Panc1 (cell line): ENCODE measurements around the gene CDH13. TPM values are rescaled to one million over a fixed set of nuclear protein-coding genes. Genes with fewer than 3 reads are reported as not detected.

Experiments
- ATAC-seq: fragments of 200-7000 bp; cut with Tn5 transposase; 2 replicates; pipeline ENCODE4 v1.9.1; 2020; ENCODE audit warnings: mild to moderate bottlenecking, moderate library complexity
- BruUV-seq: library from RNA; stranded (reverse); fragments of 400-500 nt; replicated peaks from 2 replicates; lab custom pipeline; 2021; lab: Mats Ljungman, UMichigan
- CTCF ChIA-PET: fragments of 300-600 bp; sonication (Branson Sonifier 250); formaldehyde crosslinking; loops from one replicate; lab custom pipeline; 2022; ENCODE audit warnings: antibody characterized with exemption; lab: Charles Lee
- POLR2A ChIA-PET: fragments of 300-600 bp; sonication (Branson Sonifier 250); formaldehyde crosslinking; loops from one replicate; lab custom pipeline; 2022; ENCODE audit warnings: antibody characterized with exemption; lab: Charles Lee
- DNase-seq: peaks from one replicate; pipeline ENCODE4 v3.0.0-alpha.2; 2010; ENCODE audit warnings: low read depth, low spot score
- H3K27ac ChIP-seq: 2 replicates; pipeline ENCODE4 v1.5.1; 2011; ENCODE audit warnings: mild to moderate bottlenecking, low read length, inconsistent platforms
- H3K27me3 ChIP-seq: fragments of 200-500 bp; sonication (Bioruptor generic); 2 replicates; pipeline ENCODE4 v1.6.0; 2014; ENCODE audit warnings: low read length, inconsistent platforms; ENCODE audit not compliant: control insufficient read depth, insufficient read depth
- H3K36me3 ChIP-seq: fragments of 200-500 bp; sonication (Bioruptor generic); 2 replicates; pipeline ENCODE4 v1.5.1; 2014; ENCODE audit warnings: inconsistent platforms, mild to moderate bottlenecking, low read length, moderate library complexity; ENCODE audit not compliant: control insufficient read depth, insufficient read depth
- H3K4me1 ChIP-seq: 2 replicates; pipeline ENCODE4 v1.5.1; 2011; ENCODE audit warnings: inconsistent platforms, mild to moderate bottlenecking, low read length, moderate library complexity; ENCODE audit not compliant: control insufficient read depth, insufficient read depth
- H3K4me3 ChIP-seq, 2 experiments: 2 replicates each; pipeline ENCODE4 v1.5.1; 2011 to 2012; ENCODE audit warnings: low read depth in 2 of 2, low read length in 2 of 2, mild to moderate bottlenecking in 2 of 2, inconsistent platforms in 1 of 2, moderate library complexity in 1 of 2
- H3K9me3 ChIP-seq: fragments of 200-500 bp; sonication (Bioruptor generic); 2 replicates; pipeline ENCODE4 v1.5.1; 2014; ENCODE audit warnings: low read depth, mild to moderate bottlenecking, inconsistent platforms, low read length, moderate library complexity; ENCODE audit not compliant: control insufficient read depth, insufficient read depth
- POLR2AphosphoS5 ChIP-seq: IDR thresholded peaks from 2 replicates; pipeline ENCODE4 v1.6.1; 2012; ENCODE audit warnings: mild to moderate bottlenecking, low read depth, low read length, moderate library complexity
- SIN3A ChIP-seq: IDR thresholded peaks from 2 replicates; pipeline ENCODE4 v1.6.1; 2012; ENCODE audit warnings: low read depth, mild to moderate bottlenecking, low read length, moderate library complexity, borderline replicate concordance; ENCODE audit not compliant: insufficient read depth
- TCF7L2 ChIP-seq: IDR thresholded peaks from 2 replicates; pipeline ENCODE4 v1.6.1; 2011; ENCODE audit warnings: mild to moderate bottlenecking, low read depth, low read length, inconsistent platforms
- in situ Hi-C: cut with HindIII; loops from 2 replicates; pipeline ENCODE4 v1.10.0; 2016; ENCODE audit warnings: low sequenced_read_pairs, low pct_unique_long_range_greater_than_20kb
- intact Hi-C: fragments of 100-400 bp; cut with micrococcal nuclease; formaldehyde crosslinking; loops from one replicate; pipeline ENCODE4 v1.10.0; 2022; ENCODE audit not compliant: unreplicated experiment
- total RNA-seq: library from RNA; stranded (reverse); gene quantifications from one replicate; pipeline ENCODE4 v1.2.1, GENCODE V29; 2021; ENCODE audit not compliant: unreplicated experiment
- TF ChIP-seq, protein P1 (sequence below), 2 experiments: IDR thresholded peaks; 2 replicates each; pipeline ENCODE4 v1.6.1; 2011 to 2012; ENCODE audit warnings: low read depth in 2 of 2, control low read depth in 1 of 2, low read length in 1 of 2, mild to moderate bottlenecking in 1 of 2, moderate library complexity in 1 of 2; ENCODE audit not compliant: insufficient read depth in 1 of 2
- TF ChIP-seq, protein P2 (sequence below): fragments of 450-650 bp; IDR thresholded peaks from 2 replicates; pipeline ENCODE4 v1.5.1; 2017; ENCODE audit warnings: mild to moderate bottlenecking

Gene CDH13
- total RNA-seq, 1 experiment from 2014 or later = not detected

- Histone ChIP-seq H3K4me1 (no peaks in the 10 kb centered on the region), H3K4me3 (no peak overlapping the region), H3K27ac (no peak overlapping the region), H3K27me3 (no peaks in the 10 kb centered on the region), H3K36me3 (no peaks in the 10 kb centered on the region), H3K9me3 (no peaks in the 10 kb centered on the region)
- in situ Hi-C loops (no loop called here), intact Hi-C loops (no loop called here)
- CTCF ChIA-PET = no interaction called here
- POLR2A ChIA-PET = no interaction called here
- TF ChIP-seq SIN3A = no peak
- TF ChIP-seq, protein P1, sequence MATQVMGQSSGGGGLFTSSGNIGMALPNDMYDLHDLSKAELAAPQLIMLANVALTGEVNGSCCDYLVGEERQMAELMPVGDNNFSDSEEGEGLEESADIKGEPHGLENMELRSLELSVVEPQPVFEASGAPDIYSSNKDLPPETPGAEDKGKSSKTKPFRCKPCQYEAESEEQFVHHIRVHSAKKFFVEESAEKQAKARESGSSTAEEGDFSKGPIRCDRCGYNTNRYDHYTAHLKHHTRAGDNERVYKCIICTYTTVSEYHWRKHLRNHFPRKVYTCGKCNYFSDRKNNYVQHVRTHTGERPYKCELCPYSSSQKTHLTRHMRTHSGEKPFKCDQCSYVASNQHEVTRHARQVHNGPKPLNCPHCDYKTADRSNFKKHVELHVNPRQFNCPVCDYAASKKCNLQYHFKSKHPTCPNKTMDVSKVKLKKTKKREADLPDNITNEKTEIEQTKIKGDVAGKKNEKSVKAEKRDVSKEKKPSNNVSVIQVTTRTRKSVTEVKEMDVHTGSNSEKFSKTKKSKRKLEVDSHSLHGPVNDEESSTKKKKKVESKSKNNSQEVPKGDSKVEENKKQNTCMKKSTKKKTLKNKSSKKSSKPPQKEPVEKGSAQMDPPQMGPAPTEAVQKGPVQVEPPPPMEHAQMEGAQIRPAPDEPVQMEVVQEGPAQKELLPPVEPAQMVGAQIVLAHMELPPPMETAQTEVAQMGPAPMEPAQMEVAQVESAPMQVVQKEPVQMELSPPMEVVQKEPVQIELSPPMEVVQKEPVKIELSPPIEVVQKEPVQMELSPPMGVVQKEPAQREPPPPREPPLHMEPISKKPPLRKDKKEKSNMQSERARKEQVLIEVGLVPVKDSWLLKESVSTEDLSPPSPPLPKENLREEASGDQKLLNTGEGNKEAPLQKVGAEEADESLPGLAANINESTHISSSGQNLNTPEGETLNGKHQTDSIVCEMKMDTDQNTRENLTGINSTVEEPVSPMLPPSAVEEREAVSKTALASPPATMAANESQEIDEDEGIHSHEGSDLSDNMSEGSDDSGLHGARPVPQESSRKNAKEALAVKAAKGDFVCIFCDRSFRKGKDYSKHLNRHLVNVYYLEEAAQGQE (IDR thresholded peaks at IDR 0.05; ENCODE audit: insufficient read depth in 1 of 2, low read depth in 2 of 2, low read length in 1 of 2) = no peak
- no peak for TF ChIP-seq TCF7L2
- TF ChIP-seq POLR2AphosphoS5 = no peak
- TF ChIP-seq, protein P2, sequence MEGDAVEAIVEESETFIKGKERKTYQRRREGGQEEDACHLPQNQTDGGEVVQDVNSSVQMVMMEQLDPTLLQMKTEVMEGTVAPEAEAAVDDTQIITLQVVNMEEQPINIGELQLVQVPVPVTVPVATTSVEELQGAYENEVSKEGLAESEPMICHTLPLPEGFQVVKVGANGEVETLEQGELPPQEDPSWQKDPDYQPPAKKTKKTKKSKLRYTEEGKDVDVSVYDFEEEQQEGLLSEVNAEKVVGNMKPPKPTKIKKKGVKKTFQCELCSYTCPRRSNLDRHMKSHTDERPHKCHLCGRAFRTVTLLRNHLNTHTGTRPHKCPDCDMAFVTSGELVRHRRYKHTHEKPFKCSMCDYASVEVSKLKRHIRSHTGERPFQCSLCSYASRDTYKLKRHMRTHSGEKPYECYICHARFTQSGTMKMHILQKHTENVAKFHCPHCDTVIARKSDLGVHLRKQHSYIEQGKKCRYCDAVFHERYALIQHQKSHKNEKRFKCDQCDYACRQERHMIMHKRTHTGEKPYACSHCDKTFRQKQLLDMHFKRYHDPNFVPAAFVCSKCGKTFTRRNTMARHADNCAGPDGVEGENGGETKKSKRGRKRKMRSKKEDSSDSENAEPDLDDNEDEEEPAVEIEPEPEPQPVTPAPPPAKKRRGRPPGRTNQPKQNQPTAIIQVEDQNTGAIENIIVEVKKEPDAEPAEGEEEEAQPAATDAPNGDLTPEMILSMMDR = no peak
- BruUV-seq = no TSS peak
- ATAC-seq = no peak
- DNase-seq = no peak
Observed at GRCh38 chr16:82878466-82878865, 251.7 kb downstream of the CDH13 start.

DNA sequence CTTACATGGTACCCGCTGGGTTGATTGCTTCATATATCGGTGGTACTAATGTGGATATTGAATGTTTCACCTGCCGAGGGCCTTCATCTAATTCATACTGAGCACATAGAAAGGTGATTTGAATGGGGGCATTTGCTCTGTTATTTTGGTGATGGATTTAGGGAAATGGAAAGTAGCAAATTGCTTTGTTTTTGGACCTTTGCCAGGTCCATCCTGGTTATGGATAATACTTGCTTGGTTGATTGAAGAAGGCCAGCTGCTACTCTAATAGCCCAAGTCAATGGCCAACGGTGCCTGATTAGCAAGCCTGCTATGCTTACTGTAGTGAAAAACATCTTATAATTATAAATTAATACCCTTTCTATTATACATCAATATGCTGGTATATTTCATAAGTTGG, 253.6 kb downstream of the CDH13 start:
- in situ Hi-C loops = no loop called here
- no peak overlapping the region for H3K27ac ChIP-seq
- H3K36me3 ChIP-seq = no peaks in the 10 kb centered on the region
- ChIA-PET POLR2A (no interaction called here), CTCF (no interaction called here)
- H3K4me1 ChIP-seq = no peaks in the 10 kb centered on the region
- no peak for TF ChIP-seq POLR2AphosphoS5
- TF ChIP-seq, protein P2 = no peak
- TF ChIP-seq TCF7L2 = no peak
- TF ChIP-seq, protein P1 (IDR thresholded peaks at IDR 0.05; ENCODE audit: insufficient read depth in 1 of 2, low read depth in 2 of 2, low read length in 1 of 2) = no peak
- no peak for TF ChIP-seq SIN3A
- ATAC-seq (no peak), DNase-seq (no peak)
- H3K9me3 ChIP-seq = no peaks in the 10 kb centered on the region
- no peaks in the 10 kb centered on the region for H3K27me3 ChIP-seq
- intact Hi-C loops = no loop called here
- BruUV-seq = no TSS peak
- H3K4me3 ChIP-seq = no peak overlapping the region
